ENCODE measurements around the gene FMN1.

Gene FMN1

GRCh38 chr15:32844118-32844711 is 350.3 kb downstream of the FMN1 start:
- DNase-seq: no peak

GRCh38 chr15:32843219-32843815 is 351.2 kb downstream of the FMN1 start:
- no peak for DNase-seq

GRCh38 chr15:32842081-32842480 is 352.4 kb downstream of the FMN1 start:
- no peak for DNase-seq

- DNase-seq: no peak
These were observed 353.8 kb downstream of the FMN1 start for GRCh38 chr15:32840507-32841245.

GRCh38 chr15:32838820-32839219 is 355.7 kb downstream of the FMN1 start:
- no peak for DNase-seq

- no peak for DNase-seq
These were observed 356.2 kb downstream of the FMN1 start for GRCh38 chr15:32838338-32838737.

- no peak for DNase-seq
These were observed 356.6 kb downstream of the FMN1 start for GRCh38 chr15:32837935-32838334.

GRCh38 chr15:32834156-32834555 is 360.4 kb downstream of the FMN1 start:
- no peak for DNase-seq

GRCh38 chr15:32833379-32833821 is 361.1 kb downstream of the FMN1 start:
- DNase-seq: no peak

GRCh38 chr15:32831485-32831884 is 363.0 kb downstream of the FMN1 start:
- DNase-seq: no peak

GRCh38 chr15:32830241-32830640 is 364.3 kb downstream of the FMN1 start:
- DNase-seq: no peak

GRCh38 chr15:32829436-32829835 is 365.1 kb downstream of the FMN1 start:
- no peak for DNase-seq

- DNase-seq: no peak
These were observed 365.9 kb downstream of the FMN1 start for GRCh38 chr15:32828507-32829186.

GRCh38 chr15:32826685-32827084 is 367.8 kb downstream of the FMN1 start:
- DNase-seq: no peak

GRCh38 chr15:32825219-32825618 is 369.3 kb downstream of the FMN1 start:
- DNase-seq: no peak

GRCh38 chr15:32824777-32825176 is 369.7 kb downstream of the FMN1 start:
- no peak for DNase-seq

GRCh38 chr15:32823750-32824149 is 370.8 kb downstream of the FMN1 start:
- no peak for DNase-seq

- no peak for DNase-seq
These were observed 371.8 kb downstream of the FMN1 start for GRCh38 chr15:32822739-32823138.

- DNase-seq: no peak
These were observed 375.1 kb downstream of the FMN1 start for GRCh38 chr15:32819448-32819847.

- DNase-seq: no peak
These were observed 375.6 kb downstream of the FMN1 start for GRCh38 chr15:32818758-32819447.

GRCh38 chr15:32817577-32817976 is 376.9 kb downstream of the FMN1 start:
- no peak for DNase-seq

GRCh38 chr15:32807331-32807730 is 387.2 kb downstream of the FMN1 start:
- no peak for DNase-seq

- DNase-seq: no peak
These were observed 390.9 kb downstream of the FMN1 start for GRCh38 chr15:32803631-32804030.

Measured in stimulated activated CD8-positive, alpha-beta memory T cell treated with anti-CD3 and anti-CD28 coated beads, Interleukin-4, amount 100 ng/mL, for 48 hours (primary cell).